ENCODE measurements around the gene MAST4. TPM values are rescaled to one million over a fixed set of nuclear protein-coding genes. Genes with fewer than 3 reads are reported as not detected.

The MAST4 gene
- total and polyA plus RNA-seq, 2 of the 8 experiments (the other 6 are each of a cell fraction or from before 2014, with no cell fraction given), result 1.5 to 2.6 TPM

DNA sequence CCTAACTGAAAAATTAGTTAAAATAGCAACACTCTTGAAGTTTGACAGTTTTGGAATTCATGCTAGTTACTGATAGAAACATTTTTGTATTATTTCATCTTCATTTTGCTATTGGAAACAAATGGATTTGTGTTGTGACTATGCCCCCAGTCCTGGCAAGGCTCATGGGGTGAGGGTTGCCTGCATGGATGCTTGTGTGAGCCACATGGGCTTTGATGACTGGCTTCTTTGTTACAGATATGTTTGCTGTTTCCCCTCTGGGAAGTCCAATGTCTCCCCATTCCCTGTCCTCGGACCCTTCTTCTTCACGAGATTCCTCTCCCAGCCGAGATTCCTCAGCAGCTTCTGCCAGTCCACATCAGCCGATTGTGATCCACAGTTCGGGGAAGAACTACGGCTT, 556.2 kb downstream of the MAST4 start:
- Histone ChIP-seq H2AK5ac (ENCODE audit: low read depth, low read length) (no peak overlapping the region), H2BK120ac (replicated peaks; ENCODE audit: low read depth, low read length) (no peak overlapping the region), H3K56ac (replicated peaks; ENCODE audit: insufficient read length, low read depth, low read length) (no peak overlapping the region), H3K4me2 (ENCODE audit: insufficient read depth in 1 of 2, low read depth in 2 of 2, low read length in 2 of 2) (no peak overlapping the region), H3K4ac (replicated peaks; ENCODE audit: insufficient read length, low read depth, low read length) (no peak overlapping the region), H3K79me2 (ENCODE audit: control insufficient read depth in 1 of 2, insufficient read depth in 2 of 2, low read length in 2 of 2) (no peaks in the 10 kb centered on the region), H4K91ac (replicated peaks; ENCODE audit: insufficient read length, low read length) (no peak overlapping the region), H2BK20ac (ENCODE audit: low read length) (no peak overlapping the region), H3K36me3 (ENCODE audit: control insufficient read depth in 2 of 4, insufficient read depth in 4 of 4, low read length in 3 of 4) (no peaks in the 10 kb centered on the region), H3K27me3 (replicated peaks in 1 of 4; ENCODE audit: control insufficient read depth in 3 of 4, extremely low read depth in 1 of 4, insufficient read depth in 3 of 4, low read length in 3 of 4) (no peaks in the 10 kb centered on the region), H3K4me1 (replicated peaks in 1 of 4; ENCODE audit: control insufficient read depth in 3 of 4, insufficient read depth in 4 of 4, low read length in 3 of 4) (no peaks in the 10 kb centered on the region), H4K8ac (ENCODE audit: extremely low read depth, insufficient read depth, low read length) (no peak overlapping the region; the same call in 1 of the 2 replicates), H3K18ac (ENCODE audit: extremely low read depth, low read length) (no peak overlapping the region), H2BK5ac (ENCODE audit: low read depth, low read length) (no peak overlapping the region), H2AFZ (ENCODE audit: low read length) (no peak overlapping the region), H2BK15ac (ENCODE audit: low read length) (no peak overlapping the region), H3K27ac (ENCODE audit: low read depth, low read length) (no peak overlapping the region), H4K5ac (ENCODE audit: insufficient read length, low read depth, low read length) (no peak overlapping the region), H2BK12ac (ENCODE audit: low read depth, low read length) (no peak overlapping the region), H3K23me2 (ENCODE audit: low read depth, low read length) (no peaks in the 10 kb centered on the region), H3K4me3 (ENCODE audit: extremely low read depth in 1 of 4, insufficient read depth in 2 of 4, low read depth in 3 of 4, low read length in 4 of 4) (no peak overlapping the region), H3K79me1 (ENCODE audit: low read depth, low read length) (no peaks in the 10 kb centered on the region), H3K9ac (replicated peaks in 1 of 4; ENCODE audit: extremely low read depth in 1 of 4, low read depth in 3 of 4, low read length in 3 of 4) (no peak overlapping the region), H3K23ac (ENCODE audit: insufficient read length) (no peak overlapping the region), H4K20me1 (replicated peaks in 1 of 2; ENCODE audit: control insufficient read depth in 1 of 2, insufficient read depth in 2 of 2, low read length in 2 of 2) (no peaks in the 10 kb centered on the region), H3K14ac (ENCODE audit: insufficient read length) (no peak overlapping the region), H3K9me3 (ENCODE audit: insufficient read depth in 2 of 2, low read depth in 1 of 2, low read length in 1 of 2) (no peaks in the 10 kb centered on the region)
- CTCF ChIA-PET (ENCODE audit: partially characterized antibody), result interaction anchor here (0.8 to 3.9 kb wide), 2 partner anchors 9 to 365 kb away, joined by 3 to 13 read pairs; no protein-coding TSS in a partner anchor
- FAIRE-seq (no peak), DNase-seq (ENCODE audit: low read depth in 1 of 2, low spot score in 2 of 2) (no peak)
- WGBS, 2 experiments (ENCODE audit: extremely low coverage in 1 of 2, insufficient coverage in 1 of 2, insufficient read length in 1 of 2, insufficient replicate concordance in 2 of 2, low coverage in 1 of 2, low lambda C conversion rate in 2 of 2, missing lambda C conversion rate in 1 of 2), result 87% methylated on average over 6 of the region's 6 CpGs; no CpG with 5 or more reads in 1 of the 2 experiments
- POLR2A ChIA-PET (ENCODE audit: partially characterized antibody), result interaction anchor here (0.6 kb wide), 1 partner anchor 97 kb away, joined by 4 read pairs; no protein-coding TSS in a partner anchor
- no peak for TF ChIP-seq RNF2 (IDR thresholded peaks at IDR 0.05; ENCODE audit: borderline replicate concordance, low read depth, low read length, missing control alignments, poor library complexity, severe bottlenecking)
- no peak for TF ChIP-seq FOSL1 (IDR thresholded peaks at IDR 0.05; ENCODE audit: insufficient read depth, low read depth, low read length)
- TF ChIP-seq, protein P1, sequence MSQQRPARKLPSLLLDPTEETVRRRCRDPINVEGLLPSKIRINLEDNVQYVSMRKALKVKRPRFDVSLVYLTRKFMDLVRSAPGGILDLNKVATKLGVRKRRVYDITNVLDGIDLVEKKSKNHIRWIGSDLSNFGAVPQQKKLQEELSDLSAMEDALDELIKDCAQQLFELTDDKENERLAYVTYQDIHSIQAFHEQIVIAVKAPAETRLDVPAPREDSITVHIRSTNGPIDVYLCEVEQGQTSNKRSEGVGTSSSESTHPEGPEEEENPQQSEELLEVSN (IDR thresholded peaks at IDR 0.05), result no peak
- TF ChIP-seq, protein P2, sequence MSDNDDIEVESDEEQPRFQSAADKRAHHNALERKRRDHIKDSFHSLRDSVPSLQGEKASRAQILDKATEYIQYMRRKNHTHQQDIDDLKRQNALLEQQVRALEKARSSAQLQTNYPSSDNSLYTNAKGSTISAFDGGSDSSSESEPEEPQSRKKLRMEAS (IDR thresholded peaks at IDR 0.05), result no peak
- TF ChIP-seq, protein P3, sequence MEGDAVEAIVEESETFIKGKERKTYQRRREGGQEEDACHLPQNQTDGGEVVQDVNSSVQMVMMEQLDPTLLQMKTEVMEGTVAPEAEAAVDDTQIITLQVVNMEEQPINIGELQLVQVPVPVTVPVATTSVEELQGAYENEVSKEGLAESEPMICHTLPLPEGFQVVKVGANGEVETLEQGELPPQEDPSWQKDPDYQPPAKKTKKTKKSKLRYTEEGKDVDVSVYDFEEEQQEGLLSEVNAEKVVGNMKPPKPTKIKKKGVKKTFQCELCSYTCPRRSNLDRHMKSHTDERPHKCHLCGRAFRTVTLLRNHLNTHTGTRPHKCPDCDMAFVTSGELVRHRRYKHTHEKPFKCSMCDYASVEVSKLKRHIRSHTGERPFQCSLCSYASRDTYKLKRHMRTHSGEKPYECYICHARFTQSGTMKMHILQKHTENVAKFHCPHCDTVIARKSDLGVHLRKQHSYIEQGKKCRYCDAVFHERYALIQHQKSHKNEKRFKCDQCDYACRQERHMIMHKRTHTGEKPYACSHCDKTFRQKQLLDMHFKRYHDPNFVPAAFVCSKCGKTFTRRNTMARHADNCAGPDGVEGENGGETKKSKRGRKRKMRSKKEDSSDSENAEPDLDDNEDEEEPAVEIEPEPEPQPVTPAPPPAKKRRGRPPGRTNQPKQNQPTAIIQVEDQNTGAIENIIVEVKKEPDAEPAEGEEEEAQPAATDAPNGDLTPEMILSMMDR (IDR thresholded peaks at IDR 0.05; ENCODE audit: control extremely low read depth in 1 of 3, insufficient read depth in 1 of 3, low read depth in 1 of 3, low read length in 3 of 3), result no peak
- no peak for TF ChIP-seq SAP30 (IDR thresholded peaks at IDR 0.05; ENCODE audit: insufficient read depth, insufficient replicate concordance, low read length)
- no peak for TF ChIP-seq NRF1 (IDR thresholded peaks at IDR 0.05; ENCODE audit: low read depth, low read length)
- TF ChIP-seq YY1 (IDR thresholded peaks at IDR 0.05; ENCODE audit: low read depth, low read length), result no peak
- TF ChIP-seq ASH2L (IDR thresholded peaks at IDR 0.05; ENCODE audit: low read length), result no peak
- TF ChIP-seq CHD2 (IDR thresholded peaks at IDR 0.05; ENCODE audit: low read length), result no peak

Measured in H1 (cell line).